ENCODE data around the gene ARL3. TPM values are rescaled to one million over a fixed set of nuclear protein-coding genes. Genes with fewer than 3 reads are reported as not detected.

ARL3 gene
- total RNA-seq: 8.4 and 9.5 TPM in 2 replicates

GRCh38 chr10:102713814-102714620, at the start of gene ARL3:
Gene ARL3, minus strand, starts transcription at chr10:102714397. Its CDS starts 122 bp downstream, at chr10:102714275.

GRCh38 chr10:102743588-102744373, 29.6 kb upstream of the ARL3 start, which contains the start of gene WBP1L:
Gene WBP1L, plus strand, starts transcription at chr10:102743948. Its CDS starts 106 bp downstream, at chr10:102744054.

GRCh38 chr10:102714621-102715455, 641 bp upstream of the ARL3 start, which contains the start of gene SFXN2:
Gene SFXN2, plus strand, starts transcription at chr10:102714636. Its CDS starts 12,001 bp downstream, at chr10:102726637.

GRCh38 chr10:102644066-102644645, 70.0 kb downstream of the ARL3 start, which contains the start of gene TRIM8:
Gene TRIM8, plus strand, starts transcription at chr10:102644479. Its CDS starts 139 bp downstream, at chr10:102644618.

Other genes with a start within 250 kb of the ARL3 start
- 96.8 and 120 TPM in 2 replicates for gene ACTR1A, start 211.7 kb downstream of the ARL3 start, total RNA-seq
- gene SUFU, start 210.4 kb downstream of the ARL3 start, total RNA-seq: 2.9 and 3.2 TPM in 2 replicates
- gene TRIM8, start 69.9 kb downstream of the ARL3 start, total RNA-seq: 36.1 and 45.1 TPM in 2 replicates
- 2.2 and 4.3 TPM in 2 replicates for gene SFXN2, start 239 bp upstream of the ARL3 start, total RNA-seq
- 26.5 and 35.5 TPM in 2 replicates for gene WBP1L, start 29.6 kb upstream of the ARL3 start, total RNA-seq
- not detected in 2 replicates for gene CYP17A1, start 123.0 kb upstream of the ARL3 start, total RNA-seq
- 13.7 and 21.2 TPM in 2 replicates for gene BORCS7, start 139.9 kb upstream of the ARL3 start, total RNA-seq
- 4.7 and 8.1 TPM in 2 replicates for gene AS3MT, start 155.1 kb upstream of the ARL3 start, total RNA-seq
- gene CNNM2, start 203.9 kb upstream of the ARL3 start, total RNA-seq: 5.4 and 8.7 TPM in 2 replicates

All from bronchial smooth muscle cell (primary cell).